GM19395 (cell line): ENCODE measurements around the gene TAS2R60.
A peak's percentile ranks its signal among the peaks of the same experiment; 100 is the strongest.

Experiments
- ATAC-seq: cut with Tn5 transposase; IDR thresholded peaks from one replicate; pipeline ENCODE4 v1.9.1; 2021; ENCODE audit warnings: mild to moderate bottlenecking, moderate library complexity; ENCODE audit not compliant: unreplicated experiment

TAS2R60 gene

GRCh38 chr7:143437578-143437977, 5.7 kb upstream of the TAS2R60 start:
- peak; percentile 42 for ATAC-seq

GRCh38 chr7:143439866-143440265, 3.4 kb upstream of the TAS2R60 start:
- no peak for ATAC-seq

GRCh38 chr7:143444063-143444782, 970 bp downstream of the TAS2R60 start:
- ATAC-seq, result no peak

GRCh38 chr7:143444785-143445184, 1.5 kb downstream of the TAS2R60 start:
- no peak for ATAC-seq

GRCh38 chr7:143447466-143447865, 4.2 kb downstream of the TAS2R60 start:
- ATAC-seq, result no peak

GRCh38 chr7:143448429-143448828, 5.2 kb downstream of the TAS2R60 start:
- ATAC-seq, result no peak

GRCh38 chr7:143449793-143450192, 6.5 kb downstream of the TAS2R60 start:
- ATAC-seq, result no peak

- ATAC-seq, result no peak
Measured at GRCh38 chr7:143451122-143451521, 7.9 kb downstream of the TAS2R60 start.

GRCh38 chr7:143451746-143452145, 8.5 kb downstream of the TAS2R60 start:
- ATAC-seq, result no peak

GRCh38 chr7:143452495-143452894, 9.2 kb downstream of the TAS2R60 start:
- ATAC-seq, result no peak

GRCh38 chr7:143454091-143454680, 10.9 kb downstream of the TAS2R60 start:
- no peak for ATAC-seq

GRCh38 chr7:143455491-143455890, 12.2 kb downstream of the TAS2R60 start:
- no peak for ATAC-seq

- ATAC-seq, result no peak
Measured at GRCh38 chr7:143455942-143456341, 12.7 kb downstream of the TAS2R60 start.

GRCh38 chr7:143456992-143457793, 13.9 kb downstream of the TAS2R60 start:
- no peak for ATAC-seq

- no peak for ATAC-seq
Measured at GRCh38 chr7:143458263-143458662, 15.0 kb downstream of the TAS2R60 start.

GRCh38 chr7:143458681-143459080, 15.4 kb downstream of the TAS2R60 start:
- no peak for ATAC-seq

GRCh38 chr7:143459359-143459758, 16.1 kb downstream of the TAS2R60 start:
- no peak for ATAC-seq

- no peak for ATAC-seq
Measured at GRCh38 chr7:143460271-143460979, 17.2 kb downstream of the TAS2R60 start.

GRCh38 chr7:143462045-143462444, 18.8 kb downstream of the TAS2R60 start:
- ATAC-seq, result no peak

- ATAC-seq, result no peak
Measured at GRCh38 chr7:143463556-143463955, 20.3 kb downstream of the TAS2R60 start.

- no peak for ATAC-seq
Measured at GRCh38 chr7:143463957-143464356, 20.7 kb downstream of the TAS2R60 start.
